Stimulated activated CD8-positive, alpha-beta memory T cell treated with anti-CD3 and anti-CD28 coated beads, Interleukin-4, amount 100 ng/mL, for 24 hours (primary cell): ENCODE results near the gene SIRT7.

Experiments used
- DNase-seq: peaks from one replicate; pipeline ENCODE4 v3.0.0-alpha.2; 2020; ENCODE audit warnings: low read depth

SIRT7 gene

DNA sequence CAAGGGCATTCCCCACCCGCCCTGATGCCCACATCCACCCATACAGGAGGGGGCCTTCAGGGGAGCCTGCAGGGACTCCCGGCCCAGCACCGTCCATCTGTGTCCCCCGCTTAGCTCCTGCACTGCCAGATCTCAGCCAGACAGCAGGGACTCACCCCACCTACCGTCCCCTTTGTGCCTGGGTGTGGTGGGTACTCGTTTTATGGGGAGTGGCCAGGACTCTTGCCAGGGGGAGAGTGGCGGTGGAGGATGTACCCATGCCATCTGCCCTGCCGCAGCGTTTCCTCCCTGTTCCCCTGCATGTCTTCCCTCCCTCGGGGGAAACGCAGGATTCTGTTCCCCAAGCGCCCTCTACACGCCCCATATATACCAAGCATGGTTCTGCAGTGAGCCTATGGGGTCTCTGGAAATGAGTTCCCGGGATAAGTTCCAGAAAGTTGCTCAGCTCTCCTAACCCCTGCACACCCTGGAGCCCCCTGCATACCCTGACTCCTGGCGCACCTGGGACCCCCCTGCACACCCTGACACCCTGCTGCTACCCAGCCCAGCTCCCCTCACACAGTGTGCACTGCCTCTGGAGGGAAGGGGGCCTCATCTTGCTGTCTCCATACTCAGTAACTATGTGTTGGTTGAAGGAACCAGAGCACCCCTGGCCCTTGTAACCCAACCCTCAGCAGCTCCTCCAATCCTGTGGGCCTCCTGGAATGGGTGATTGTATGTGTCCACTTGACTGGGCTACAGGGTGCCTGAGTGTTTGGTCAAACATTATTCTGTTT lies 13.8 kb upstream of the SIRT7 start:
- DNase-seq: no peak

DNA sequence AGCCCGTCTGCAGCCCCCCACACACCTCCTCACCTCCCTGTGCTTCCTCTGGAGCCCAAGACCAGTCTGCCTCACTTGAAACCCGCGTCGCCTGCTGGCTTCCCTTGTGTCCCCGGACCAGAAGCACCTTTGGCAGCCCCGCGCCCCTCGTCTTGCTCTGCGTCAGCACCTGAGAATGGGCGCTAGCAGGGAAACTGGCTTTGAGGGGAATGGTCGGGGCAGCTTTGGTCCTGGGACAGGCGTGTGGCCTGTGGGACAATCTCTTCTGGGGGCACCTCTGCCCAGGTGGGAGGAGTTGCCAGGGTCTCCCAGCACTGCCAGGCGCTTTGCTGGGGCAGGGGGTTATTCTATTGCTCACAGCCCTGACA lies 13.2 kb upstream of the SIRT7 start:
- no peak for DNase-seq

DNA sequence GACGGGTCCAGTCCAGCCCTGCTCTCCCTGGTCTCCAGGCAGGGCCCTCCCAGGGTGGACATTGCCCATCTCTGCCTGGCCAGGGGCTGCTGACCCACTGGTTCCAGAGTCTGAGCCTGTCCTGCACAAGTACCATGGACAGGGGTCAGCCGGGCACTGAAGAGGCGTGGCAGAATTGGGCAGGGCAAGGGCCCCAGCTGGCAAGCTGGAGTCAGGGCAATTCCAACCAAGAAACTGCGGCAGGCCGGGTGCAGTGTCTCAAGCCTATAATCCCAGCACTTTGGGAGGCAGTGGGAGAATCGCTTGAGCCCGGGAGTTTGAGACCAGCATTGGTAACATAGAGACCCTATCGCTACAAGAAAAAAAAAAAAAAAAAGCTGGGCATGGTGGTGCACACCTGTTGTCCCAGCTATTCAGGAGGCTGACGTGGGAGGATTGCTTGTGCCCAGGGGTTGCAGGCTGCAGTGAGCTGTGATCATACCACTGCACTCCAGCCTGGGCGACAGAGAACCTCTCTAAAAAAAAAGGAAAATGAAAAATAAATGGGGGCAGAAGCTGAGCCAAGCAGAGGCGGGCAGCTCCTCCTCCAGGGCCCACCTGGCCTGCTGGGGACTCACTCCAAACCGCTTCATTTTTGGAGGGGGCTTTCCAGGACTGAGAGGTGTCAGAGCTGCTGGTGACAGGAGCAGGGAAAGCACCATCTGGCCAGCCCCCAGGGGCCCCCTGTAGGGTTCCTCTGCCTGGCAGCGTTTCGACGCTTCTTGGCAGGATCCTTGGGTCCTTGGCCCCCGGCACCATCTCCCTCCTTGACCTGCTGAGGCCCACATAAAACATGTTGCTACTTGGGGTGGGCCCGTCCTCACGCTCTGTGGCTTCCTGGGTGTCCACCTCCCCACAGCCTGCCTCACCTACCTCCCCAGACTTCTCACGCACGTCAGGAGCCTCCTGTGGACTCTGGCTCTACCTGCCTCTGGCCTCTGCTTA lies 12.5 kb upstream of the SIRT7 start:
- no peak for DNase-seq

DNA sequence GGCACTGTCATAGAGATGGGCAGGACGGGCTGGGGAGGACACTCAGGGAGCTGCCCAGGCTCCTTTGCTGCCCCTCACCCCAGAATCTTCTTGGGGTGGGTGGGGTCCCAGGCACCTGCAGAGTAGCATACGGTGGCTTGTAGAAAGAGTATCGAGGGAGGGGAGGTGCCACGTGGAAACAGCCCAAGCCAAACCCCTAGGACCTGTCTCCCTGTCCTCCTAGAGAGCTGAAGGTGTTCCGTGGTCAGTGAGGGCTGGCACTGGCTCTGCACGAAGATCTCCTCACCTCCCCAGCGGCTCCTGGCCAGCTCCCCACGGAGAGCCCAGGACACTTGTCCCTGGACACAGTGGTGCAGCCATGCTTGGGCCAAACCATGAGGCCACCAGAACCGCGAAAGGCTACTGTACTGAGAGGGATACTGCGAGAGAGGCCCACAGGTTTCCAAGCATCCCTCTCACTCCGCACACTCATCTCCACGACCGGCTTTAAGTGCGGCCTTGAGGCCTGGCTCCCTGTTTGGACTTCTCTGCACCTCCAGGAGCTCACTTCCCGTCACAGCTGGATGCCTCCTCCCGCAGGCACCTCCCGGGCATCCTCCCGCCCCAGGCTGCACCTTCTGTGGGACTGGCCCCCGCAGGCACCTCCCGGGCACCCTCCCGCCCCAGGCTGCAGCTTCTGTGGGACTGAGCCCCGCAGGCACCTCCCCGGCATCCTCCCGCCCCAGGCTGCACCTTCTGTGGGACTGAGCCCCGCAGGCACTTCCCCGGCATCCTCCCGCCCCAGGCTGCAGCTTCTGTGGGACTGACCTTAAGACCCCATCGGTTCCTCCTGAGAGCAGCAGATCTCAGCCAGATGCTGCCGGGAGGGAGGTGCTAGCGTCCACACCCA lies 11.5 kb upstream of the SIRT7 start:
- no peak for DNase-seq

DNA sequence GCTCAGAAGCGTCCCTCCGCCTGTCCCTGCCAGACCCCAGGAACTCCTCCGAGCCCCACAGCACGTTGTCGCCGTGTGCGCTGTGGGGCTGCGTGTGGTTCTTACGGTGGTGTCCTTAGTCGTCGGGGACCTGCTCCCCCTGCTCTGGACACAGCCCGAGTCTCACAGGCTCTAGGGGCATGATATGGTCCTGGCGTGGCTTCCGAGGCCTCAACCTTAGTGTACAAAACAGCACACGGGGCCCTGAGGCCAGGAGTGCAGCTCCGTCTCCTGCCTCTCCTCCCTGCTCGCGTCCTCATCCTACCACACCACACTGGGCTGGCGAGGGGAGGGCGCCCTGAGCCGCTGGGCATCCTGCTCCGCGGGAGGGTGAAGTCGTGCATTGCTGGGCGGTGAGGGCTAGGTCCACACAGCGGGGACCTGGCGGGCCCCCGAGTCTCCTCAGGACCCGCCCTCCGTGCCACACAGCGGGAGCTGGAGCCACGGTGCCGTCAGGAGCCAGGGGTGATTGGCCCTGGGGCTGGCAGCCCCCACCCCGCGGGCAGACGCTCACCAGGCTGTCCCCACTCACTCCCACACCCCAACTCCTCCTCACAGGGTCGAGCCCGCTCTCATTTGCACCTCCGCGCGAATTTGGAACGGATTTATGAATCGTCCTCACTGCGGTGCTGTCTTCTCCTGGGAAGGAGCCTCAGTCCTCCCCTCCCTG lies 10.7 kb upstream of the SIRT7 start:
- DNase-seq: no peak

DNA sequence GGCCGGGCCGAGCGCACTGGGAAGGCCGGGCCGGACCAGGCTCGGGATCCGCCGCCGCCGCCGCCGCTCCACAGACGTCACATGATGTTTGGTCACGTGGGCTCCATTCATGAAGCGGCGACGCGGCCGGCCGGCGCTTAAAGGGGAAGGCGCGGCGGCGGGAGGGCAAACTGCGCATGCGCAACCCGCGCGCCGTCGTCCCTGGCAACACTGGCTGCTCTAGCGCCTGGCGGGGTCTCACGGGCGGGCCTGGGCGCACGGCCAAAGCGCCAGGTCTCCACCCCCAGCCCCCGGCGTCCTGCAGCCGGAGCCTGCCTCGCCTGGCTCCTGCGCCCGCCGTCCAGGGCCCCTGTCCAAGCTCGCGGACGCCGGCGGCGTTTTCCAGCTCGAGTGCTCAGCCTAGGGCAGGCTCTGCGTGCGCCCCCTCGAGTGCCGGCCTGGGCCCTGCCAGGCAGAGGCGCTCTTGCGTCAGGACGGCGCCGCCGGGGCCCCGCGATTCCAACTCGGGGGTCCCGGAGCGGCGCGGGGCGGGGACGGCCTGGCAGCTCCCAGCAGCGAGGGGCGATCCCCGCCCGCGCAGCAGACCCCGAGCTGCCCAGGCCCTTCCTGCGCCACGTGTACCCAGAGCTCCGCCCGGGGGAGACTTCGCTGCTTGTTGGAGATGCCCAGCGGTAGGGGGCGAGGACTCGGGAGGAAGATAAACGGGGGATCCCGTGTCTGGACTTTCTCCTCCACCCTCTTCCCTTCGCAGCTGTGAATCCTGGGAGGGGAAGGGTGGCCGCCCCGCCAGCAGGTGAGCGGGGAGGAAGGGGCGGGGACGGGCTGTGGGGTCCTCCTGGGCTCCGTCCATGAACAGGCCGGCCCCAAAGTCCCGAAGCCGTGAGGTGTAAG lies 9.9 kb upstream of the SIRT7 start, which contains the start of gene MAFG:
Gene MAFG (minus strand): TSS at position 83 of the 891 bp plus-strand sequence. CDS start 4,550 bp downstream, outside the sequence.
- DNase-seq: peak; percentile 86

DNA sequence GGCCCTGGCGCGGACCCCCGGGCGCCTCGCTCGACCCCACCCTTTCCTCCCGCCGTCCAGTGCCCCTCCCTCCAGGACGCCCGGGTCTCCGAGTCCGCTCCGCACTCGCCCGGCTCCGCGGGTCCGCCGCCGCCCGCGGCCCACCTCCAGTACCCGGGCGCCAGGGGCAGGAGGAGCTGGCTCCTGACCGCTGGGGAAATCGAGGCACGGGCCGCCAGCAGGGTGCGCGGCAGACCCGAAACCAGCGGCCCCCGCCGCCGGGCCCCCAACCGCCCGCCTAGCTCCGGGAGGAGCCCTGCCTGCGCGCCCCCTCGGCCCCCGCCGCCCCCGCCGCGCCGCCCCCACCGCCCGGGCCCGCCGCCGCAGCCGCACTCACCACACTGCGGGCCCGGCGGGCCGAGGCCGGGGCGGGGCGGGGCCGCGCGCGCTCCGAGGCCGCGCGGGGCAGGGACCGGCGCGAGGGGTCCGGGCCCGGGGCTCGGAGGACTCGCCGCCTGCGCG lies 9.2 kb upstream of the SIRT7 start:
- no peak for DNase-seq

DNA sequence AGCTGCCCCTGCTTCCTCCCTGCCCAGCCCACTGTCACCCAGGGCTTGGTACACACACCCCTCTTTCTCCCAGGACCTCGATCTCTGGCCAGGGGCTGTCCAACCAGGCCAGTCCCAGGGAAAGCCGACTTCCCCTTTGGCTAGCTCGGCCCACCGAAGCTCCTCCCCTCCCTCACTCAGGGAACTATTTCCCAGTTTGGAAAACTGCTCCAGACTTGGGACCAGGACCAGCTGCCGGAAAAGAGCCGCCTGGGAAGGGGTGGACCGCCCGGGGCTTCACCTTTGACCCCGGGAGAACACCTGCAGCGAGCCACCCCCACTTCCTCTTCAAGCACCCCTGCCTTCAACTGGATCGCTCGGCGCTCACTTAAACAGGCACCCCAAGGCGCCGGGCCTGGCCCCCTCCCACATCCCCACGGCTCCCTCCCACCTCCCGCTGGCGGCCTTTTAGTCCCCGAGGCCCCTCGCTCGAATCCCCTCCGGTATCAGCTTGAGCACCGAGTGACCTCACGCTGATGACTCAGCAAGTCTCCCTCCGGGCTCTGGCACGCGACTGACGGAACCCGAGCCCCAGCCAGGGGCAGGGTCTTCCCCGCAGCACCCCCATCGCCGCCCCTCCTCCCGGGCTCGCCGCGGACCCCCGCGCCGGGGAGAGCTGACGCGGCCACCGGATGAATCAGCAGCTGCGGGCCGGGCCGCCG lies 8.6 kb upstream of the SIRT7 start:
- DNase-seq: peak; percentile 47

DNA sequence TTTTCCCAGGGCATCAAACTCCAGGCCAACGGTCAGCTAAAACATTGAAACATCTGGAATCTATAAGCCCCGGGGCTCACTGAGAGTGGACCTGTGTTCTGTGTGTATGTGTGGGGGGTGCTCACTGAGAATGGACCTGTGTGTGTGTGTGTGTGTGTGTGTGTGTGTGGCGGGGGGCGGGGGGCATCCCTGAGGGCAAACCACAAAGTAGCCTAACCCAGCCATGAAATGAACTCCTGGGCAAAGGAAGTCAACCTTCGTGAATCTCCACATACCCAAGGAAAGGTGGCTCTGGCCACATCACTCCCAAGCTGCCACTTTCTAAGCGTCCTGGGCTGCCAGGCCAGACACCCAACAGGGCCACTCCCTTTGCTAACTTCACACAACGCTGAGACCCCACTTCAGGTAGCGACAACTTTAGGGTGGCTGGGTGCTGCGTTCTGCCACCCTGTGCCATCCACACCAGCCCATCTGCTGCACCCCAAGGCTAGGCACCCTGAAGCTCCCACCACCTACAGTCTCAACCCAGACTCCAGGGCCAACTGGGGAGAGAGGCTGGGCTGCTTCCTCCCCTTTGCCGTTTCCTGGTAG lies 8.0 kb upstream of the SIRT7 start:
- no peak for DNase-seq

DNA sequence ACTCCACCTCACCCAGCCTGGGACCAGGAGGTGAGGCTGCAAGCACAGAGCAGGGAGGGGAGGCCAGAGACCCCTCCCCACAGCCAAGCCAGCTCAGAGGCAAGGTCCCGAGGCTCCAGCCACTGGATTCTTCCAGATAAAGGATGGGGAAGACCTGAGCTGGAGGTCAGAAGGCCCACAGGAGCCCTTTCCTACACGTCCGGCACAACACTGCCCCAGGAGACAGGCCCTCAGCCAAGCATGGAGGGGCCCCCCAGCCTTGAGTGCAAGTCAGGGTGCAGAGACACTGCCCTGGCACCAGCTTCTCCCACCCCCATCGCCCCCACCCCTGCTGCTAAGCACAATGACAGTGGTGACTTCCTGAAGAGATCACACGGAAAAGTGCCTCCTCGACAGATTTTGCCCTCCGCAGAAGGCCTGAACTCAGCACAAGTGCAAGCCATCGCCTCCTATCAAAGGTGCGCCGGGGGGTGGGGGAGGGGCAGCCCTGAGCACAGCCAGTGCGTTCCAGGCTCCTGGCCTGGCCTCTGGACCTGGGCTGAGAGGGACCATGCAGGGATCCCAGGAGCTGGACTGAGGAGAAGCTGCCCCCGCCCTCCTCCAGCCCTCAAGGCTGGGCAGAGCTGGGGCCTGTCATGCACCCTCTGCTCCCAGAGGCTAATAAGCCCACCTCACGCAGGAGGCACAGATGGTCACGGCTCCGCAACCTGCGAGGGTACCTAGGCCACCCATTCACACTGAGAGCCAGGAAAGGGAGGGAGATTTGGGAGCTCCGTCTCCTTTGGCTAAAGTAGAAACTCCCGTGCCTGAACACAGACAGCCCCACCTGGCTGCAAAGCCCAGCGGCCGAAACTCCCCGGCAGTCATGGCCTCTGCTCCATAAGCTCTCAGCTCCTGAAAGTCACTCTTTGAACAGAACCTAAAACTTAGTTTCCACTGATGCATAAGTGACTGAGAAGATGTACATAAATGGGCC lies 6.9 kb upstream of the SIRT7 start:
- no peak for DNase-seq

DNA sequence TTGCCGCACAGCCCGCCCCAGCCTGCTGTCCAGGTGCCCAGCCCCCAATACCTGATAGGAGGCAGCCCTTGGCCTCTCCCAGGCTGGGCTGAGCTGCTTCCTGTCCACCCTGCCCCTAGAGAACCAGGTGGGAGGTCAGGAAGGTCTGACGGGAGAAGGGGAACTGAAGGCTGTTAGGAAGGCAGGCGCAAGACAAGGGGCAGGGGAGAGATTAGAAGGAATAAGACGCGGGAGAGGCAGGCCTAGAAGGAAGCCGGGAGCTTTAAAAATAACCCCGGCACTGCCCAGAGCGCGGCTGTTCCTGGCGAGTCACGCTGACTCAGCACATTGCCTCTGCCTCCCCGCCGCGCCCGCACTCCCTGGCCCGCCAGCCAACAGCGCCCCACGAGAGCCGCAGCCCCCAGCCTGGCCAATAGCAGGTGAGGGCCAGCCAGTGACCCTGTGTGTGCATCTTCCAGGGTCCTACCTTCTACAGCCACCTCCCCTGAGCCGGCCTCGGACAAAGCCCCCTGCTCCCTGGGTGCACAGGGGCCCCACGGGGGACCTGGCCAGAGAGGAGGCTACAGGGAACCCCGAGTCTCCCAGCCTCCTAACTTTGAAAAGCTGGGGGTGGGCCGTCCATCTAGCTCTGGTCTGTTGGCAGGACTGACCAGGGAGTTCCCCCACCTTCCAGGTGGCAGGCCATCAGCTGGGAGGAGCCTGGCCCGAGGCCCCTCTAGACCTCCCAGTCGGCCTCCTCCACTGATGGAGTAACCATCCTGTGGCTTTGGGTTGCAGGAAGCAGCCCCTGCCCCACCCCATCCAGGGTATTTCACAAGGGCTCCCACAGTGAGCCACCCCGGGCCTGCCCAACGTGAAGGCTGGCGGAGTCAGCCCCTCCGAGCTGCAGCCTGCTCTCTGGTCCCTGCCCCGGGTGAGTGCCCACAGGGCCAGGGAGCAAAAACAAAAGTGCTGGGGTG lies 5.6 kb upstream of the SIRT7 start:
- DNase-seq: no peak

DNA sequence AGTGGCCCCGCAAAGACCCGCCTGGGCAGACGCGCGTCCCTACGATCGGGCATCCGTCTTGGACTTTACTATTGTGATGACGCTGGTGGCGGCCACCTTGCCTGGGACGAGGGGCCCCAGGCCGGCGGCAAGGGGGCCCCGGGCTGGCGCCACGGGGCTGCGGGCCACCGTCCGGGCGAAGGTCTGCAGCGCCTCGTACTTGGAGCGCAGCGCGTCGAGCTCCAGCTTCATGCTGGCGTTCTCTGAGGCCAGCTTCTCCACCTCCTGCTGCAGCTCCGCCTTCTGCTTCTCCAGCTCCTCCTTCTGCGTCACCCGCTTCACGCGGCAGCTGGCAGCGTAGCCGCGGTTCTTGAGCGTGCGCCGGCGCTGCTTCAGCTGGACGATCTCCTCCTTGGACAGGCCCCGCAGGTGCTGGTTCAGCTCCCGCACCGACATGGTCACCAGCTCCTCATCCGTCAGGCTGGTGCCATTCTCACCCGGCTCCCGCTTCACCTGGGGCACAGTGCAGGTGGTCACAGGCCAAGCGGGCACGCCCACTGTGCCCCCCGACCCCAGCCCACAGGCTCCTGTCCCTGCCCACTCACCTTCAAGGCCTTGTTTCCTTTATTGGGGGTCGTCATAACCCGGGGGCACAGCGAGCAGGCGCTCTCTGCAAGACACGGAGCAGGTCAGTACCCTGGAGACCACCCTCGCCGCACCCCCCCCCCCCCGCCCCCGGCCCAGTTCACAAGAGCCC lies 4.8 kb upstream of the SIRT7 start:
- DNase-seq: no peak

DNA sequence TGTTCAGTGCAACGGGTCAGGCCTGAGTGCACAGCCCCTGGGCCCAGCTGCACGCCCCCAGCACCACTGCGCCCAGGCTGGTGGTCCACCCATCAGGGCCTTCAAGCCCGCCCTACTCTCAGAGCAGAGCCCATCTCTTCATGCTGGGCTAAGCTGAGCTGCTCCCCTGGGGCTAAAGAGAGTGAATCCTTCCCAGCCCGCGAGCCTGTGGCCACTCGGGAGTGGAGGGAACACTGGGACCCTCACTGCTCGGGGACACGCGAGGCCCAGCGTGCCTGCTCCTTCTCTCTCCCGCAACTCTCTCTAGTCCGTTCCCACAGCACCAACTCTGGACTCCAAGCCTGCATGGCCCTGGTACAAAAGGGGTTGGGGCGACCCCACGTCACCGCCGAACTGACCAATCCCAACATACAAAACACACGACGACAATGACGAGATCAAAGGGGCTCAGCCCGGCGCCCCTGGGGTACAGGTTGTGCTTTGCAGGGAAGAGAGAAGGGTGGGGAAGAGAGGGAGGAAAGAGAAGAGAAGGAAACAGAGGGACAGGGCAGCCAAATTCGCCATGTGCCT lies 4.1 kb upstream of the SIRT7 start:
- no peak for DNase-seq

DNA sequence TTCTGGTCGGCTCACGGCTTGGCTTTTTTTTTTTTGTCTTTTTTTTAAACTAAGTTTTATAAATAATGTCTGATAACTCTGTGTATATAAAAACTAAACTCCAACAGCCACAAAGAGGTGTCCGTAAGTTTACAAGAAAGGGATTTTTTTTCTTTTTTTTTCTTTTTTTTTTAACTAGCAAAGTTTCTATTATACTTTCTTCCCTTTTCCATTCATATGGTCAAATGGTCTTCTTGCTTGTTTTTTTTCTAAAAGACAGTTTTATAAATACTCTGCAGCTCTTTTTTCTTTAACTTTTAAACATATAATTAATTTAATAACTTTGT lies 3.5 kb upstream of the SIRT7 start:
- no peak for DNase-seq

DNA sequence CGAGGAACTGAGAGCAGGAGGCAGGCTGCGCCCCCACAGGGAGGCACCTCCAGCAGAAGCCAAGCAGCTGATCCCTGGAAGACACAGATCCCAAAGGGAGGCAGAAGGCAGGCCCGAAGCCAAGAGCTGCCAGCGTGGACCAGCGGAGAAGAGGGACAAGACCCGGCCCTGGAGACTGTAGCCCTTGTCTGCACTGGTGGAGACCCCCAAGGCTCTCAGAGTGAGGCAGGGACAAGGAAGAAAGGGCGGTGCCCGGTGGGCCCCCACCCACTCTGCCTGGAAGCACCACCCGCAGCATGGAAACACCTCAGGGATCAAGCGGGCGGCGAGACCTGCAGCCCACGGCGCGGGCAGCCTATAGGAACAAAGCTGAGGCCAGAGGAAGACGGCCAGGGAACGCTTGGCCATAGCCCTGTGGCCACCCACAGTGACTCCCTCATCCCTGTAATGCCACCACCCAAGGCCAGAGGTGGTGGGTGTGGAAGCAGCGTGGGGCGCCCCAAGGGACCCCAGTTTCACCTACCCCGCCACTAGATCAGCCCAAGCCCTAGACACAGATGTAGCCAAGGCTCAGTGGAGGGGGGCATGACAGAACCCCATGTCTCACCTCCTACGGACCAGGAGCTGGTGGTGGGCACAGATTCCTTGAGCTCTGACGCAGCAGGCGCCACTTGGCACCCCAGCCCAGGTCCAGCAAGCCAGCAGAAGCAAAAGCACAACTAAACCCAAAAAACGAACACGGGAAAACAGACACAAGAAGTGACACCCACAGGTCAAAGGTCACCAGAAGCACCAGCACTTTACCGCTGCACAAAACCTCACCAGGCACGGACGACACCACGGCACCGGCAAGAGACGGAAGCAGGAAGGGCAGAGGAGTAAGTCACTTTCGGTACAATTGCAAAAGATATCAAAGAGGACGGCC lies 2.9 kb upstream of the SIRT7 start:
- no peak for DNase-seq
